ENCODE data around the gene CYSRT1. TPM values are rescaled to one million over a fixed set of nuclear protein-coding genes. Genes with fewer than 3 reads are reported as not detected.

The CYSRT1 gene
- total RNA-seq, 1 experiment from 2014 or later: 1.0 TPM

DNA sequence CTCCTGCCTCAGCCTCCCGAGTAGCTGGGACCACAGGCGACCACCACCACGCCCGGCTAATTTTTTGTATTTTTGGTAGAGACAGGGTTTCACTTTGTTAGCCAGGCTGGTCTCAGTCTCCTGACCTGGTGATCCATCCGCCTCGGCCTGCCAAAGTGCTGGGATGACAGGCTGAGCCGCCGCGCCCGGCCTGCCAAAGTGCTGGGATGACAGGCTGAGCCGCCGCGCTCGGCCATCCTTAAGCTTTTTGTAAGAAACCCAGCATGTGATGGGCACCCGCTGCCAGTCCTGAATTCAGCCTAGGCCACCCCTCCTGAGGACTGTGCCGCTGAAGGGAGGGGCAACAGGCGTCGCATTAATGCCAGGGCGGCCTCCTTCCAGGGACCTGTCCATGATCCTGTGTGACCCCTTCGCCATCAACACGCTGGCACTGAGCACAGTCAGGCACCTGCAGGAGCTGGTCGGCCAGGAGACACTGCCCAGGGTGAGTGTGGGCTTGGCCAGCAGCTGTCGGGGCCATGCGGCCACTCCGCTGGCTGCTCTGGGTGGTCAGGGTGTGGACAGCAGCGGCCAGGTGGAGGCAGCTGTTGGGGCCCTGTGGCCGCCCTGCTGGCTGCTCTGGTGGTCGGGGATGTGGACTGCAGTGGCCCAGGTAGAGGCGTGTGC, 40.7 kb downstream of the CYSRT1 start:
- H3K27ac Mint-ChIP-seq: no peak overlapping the region
- no peak overlapping the region for H2BK12ac ChIP-seq (ENCODE audit: insufficient read length, low read depth, low read length)
- no peaks in the 10 kb centered on the region; a peak in 1 of 5 replicates for H3K9me3 Mint-ChIP-seq
- no peak overlapping the region for H3K4me2 ChIP-seq (ENCODE audit: insufficient read depth, insufficient read length, low read length)
- H3K27me3 ChIP-seq (ENCODE audit: insufficient read depth, low read length): no peaks in the 10 kb centered on the region
- H3K4me1 Mint-ChIP-seq: 0 out of 4 replicates have a peak, but pooled peaks cover 0 to 3% of the 10 kb centered on the region in 2 experiments
- no peaks in the 10 kb centered on the region for H4K20me1 ChIP-seq (ENCODE audit: control insufficient read depth, insufficient read depth, insufficient read length)
- H3K14ac ChIP-seq (ENCODE audit: insufficient read depth, low read length): no peak overlapping the region
- no peak overlapping the region for H3K23ac ChIP-seq (ENCODE audit: insufficient read length, low read depth, low read length)
- no peak overlapping the region for H2BK120ac ChIP-seq (ENCODE audit: low read depth, low read length, poor library complexity, severe bottlenecking)
- no peak overlapping the region for H3K56ac ChIP-seq (ENCODE audit: insufficient read length, low read depth, low read length)
- no peak overlapping the region for H2BK5ac ChIP-seq (ENCODE audit: insufficient read length, low read length)
- no peak overlapping the region for H2AFZ ChIP-seq (ENCODE audit: low read length)
- H4K8ac ChIP-seq (replicated peaks; ENCODE audit: insufficient read length, low read depth, low read length): no peak overlapping the region
- no peak overlapping the region for H3K4ac ChIP-seq (ENCODE audit: low read depth, low read length)
- no peaks in the 10 kb centered on the region for H3K79me2 ChIP-seq (ENCODE audit: insufficient read depth, low read length)
- no peak overlapping the region for H2BK20ac ChIP-seq (ENCODE audit: low read depth, low read length, poor library complexity, severe bottlenecking)
- no peak overlapping the region for H3K9ac ChIP-seq (ENCODE audit: extremely low read depth, insufficient read length, low read length)
- H3T11ph ChIP-seq (ENCODE audit: low read length): no peak overlapping the region
- no peak overlapping the region for H3K4me3 Mint-ChIP-seq
- H4K91ac ChIP-seq (ENCODE audit: insufficient read length, low read depth, low read length): no peak overlapping the region
- no peak overlapping the region for H2BK15ac ChIP-seq (ENCODE audit: low read depth, low read length)
- no peaks in the 10 kb centered on the region for H3K23me2 ChIP-seq (ENCODE audit: insufficient read length, low read depth, low read length, poor library complexity, severe bottlenecking)
- no peaks in the 10 kb centered on the region for H3K9me3 ChIP-seq (ENCODE audit: control insufficient read depth, low read depth, low read length)
- no CpG with 5 or more reads among the region's 29 CpGs for WGBS (ENCODE audit: extremely low coverage, insufficient read length, low lambda C conversion rate)
- no peaks in the 10 kb centered on the region for H3K4me1 ChIP-seq (ENCODE audit: insufficient read depth, low read length)
- H3K27me3 Mint-ChIP-seq (ENCODE audit: low read depth): no peaks in the 10 kb centered on the region; the same call in 1 of the 2 replicates
- H4K5ac ChIP-seq (ENCODE audit: insufficient read length, low read depth, low read length): no peak overlapping the region
- H3K18ac ChIP-seq (ENCODE audit: insufficient read length, low read depth, low read length): no peak overlapping the region
- H3K27ac ChIP-seq (ENCODE audit: insufficient read length, low read depth, low read length): no peak overlapping the region
- peaks cover 10 to 55% (median 42%) of the 10 kb centered on the region in 3 experiments; a peak in 6 of 7 replicates for H3K36me3 Mint-ChIP-seq (ENCODE audit: insufficient read depth in 1 of 3, low read depth in 3 of 3)
- no peak for DNase-seq
- no peak for TF ChIP-seq CTCF (conservative IDR thresholded peaks at IDR 0.05)
- no peak overlapping the region for H2AK5ac ChIP-seq (ENCODE audit: insufficient read length, low read length)
- no peaks in the 10 kb centered on the region for H3K79me1 ChIP-seq (ENCODE audit: insufficient read depth, low read depth, low read length, poor library complexity, severe bottlenecking)

All from H9 (cell line).